Activated effector memory CD4-positive, alpha-beta T cell treated with Interleukin-2 at 50 U/mL for 16 hours (primary cell): ENCODE results near the gene SRPK2.

Source experiments
- DNase-seq: peaks from one replicate; pipeline ENCODE4 v3.0.0-alpha.2; 2020

Gene SRPK2

GRCh38 chr7:105178928-105179541 lies 209.7 kb downstream of the SRPK2 start:
- DNase-seq = no peak

GRCh38 chr7:105178177-105178576 lies 210.5 kb downstream of the SRPK2 start:
- no peak for DNase-seq

- no peak for DNase-seq
Measured at GRCh38 chr7:105177026-105177425, 211.7 kb downstream of the SRPK2 start.

GRCh38 chr7:105173586-105173985 lies 215.1 kb downstream of the SRPK2 start:
- no peak for DNase-seq

GRCh38 chr7:105164751-105165150 lies 224.0 kb downstream of the SRPK2 start:
- DNase-seq = no peak

- DNase-seq = no peak
Measured at GRCh38 chr7:105163718-105164117, 225.0 kb downstream of the SRPK2 start.

- no peak for DNase-seq
Measured at GRCh38 chr7:105161366-105161765, 227.4 kb downstream of the SRPK2 start.

GRCh38 chr7:105157278-105157677 lies 231.4 kb downstream of the SRPK2 start:
- no peak for DNase-seq

GRCh38 chr7:105156731-105157130 lies 232.0 kb downstream of the SRPK2 start:
- DNase-seq = no peak

GRCh38 chr7:105154084-105154483 lies 234.6 kb downstream of the SRPK2 start:
- DNase-seq = no peak

- DNase-seq = no peak
Measured at GRCh38 chr7:105153531-105153930, 235.2 kb downstream of the SRPK2 start.

GRCh38 chr7:105151152-105151551 lies 237.6 kb downstream of the SRPK2 start:
- DNase-seq = no peak

- DNase-seq = no peak
Measured at GRCh38 chr7:105149827-105150226, 238.9 kb downstream of the SRPK2 start.

- DNase-seq = no peak
Measured at GRCh38 chr7:105141068-105141467, 247.7 kb downstream of the SRPK2 start.

GRCh38 chr7:105139381-105139780 lies 249.3 kb downstream of the SRPK2 start:
- no peak for DNase-seq

GRCh38 chr7:105137898-105138297 lies 250.8 kb downstream of the SRPK2 start:
- DNase-seq = no peak

- DNase-seq = no peak
Measured at GRCh38 chr7:105136221-105136620, 252.5 kb downstream of the SRPK2 start.

GRCh38 chr7:105133986-105134655 lies 254.6 kb downstream of the SRPK2 start:
- no peak for DNase-seq

GRCh38 chr7:105133358-105133757 lies 255.4 kb downstream of the SRPK2 start:
- DNase-seq = no peak

- DNase-seq = no peak
Measured at GRCh38 chr7:105132835-105133234, 255.9 kb downstream of the SRPK2 start.

GRCh38 chr7:105132335-105132734 lies 256.4 kb downstream of the SRPK2 start:
- no peak for DNase-seq

GRCh38 chr7:105131890-105132289 lies 256.8 kb downstream of the SRPK2 start:
- no peak for DNase-seq

- DNase-seq = no peak
Measured at GRCh38 chr7:105131033-105131656, 257.6 kb downstream of the SRPK2 start.

- DNase-seq = no peak
Measured at GRCh38 chr7:105130580-105130979, 258.1 kb downstream of the SRPK2 start.
